WTC11 (cell line): ENCODE data around the gene NIT2.

ENCODE experiments used
- CTCF ChIP-seq: fragments of 200-600 bp; IDR thresholded peaks from 2 replicates; pipeline ENCODE4 v1.8.0; 2022; ENCODE audit warnings: antibody characterized with exemption
- ESRRA ChIP-seq: sonication (generic); formaldehyde crosslinking; IDR thresholded peaks from 2 replicates; pipeline ENCODE4 v1.8.1; 2022; ENCODE audit warnings: mild to moderate bottlenecking, missing genetic modification reagents, borderline replicate concordance
- FOXJ3 ChIP-seq: sonication (generic); formaldehyde crosslinking; IDR thresholded peaks from 2 replicates; pipeline ENCODE4 v1.9.0; 2021; ENCODE audit warnings: missing genetic modification reagents, mild to moderate bottlenecking, borderline replicate concordance
- MXD4 ChIP-seq: fragments of 250-450 bp; sonication (Bioruptor Pico); IDR thresholded peaks from 2 replicates; pipeline ENCODE4 v1.8.0; 2021; ENCODE audit warnings: mild to moderate bottlenecking, moderate library complexity, borderline replicate concordance

- TF ChIP-seq MXD4 (CRISPR knock-in tag) = no peak
- no peak for TF ChIP-seq ESRRA (CRISPR knock-in tag)
- no peak for TF ChIP-seq CTCF
- no peak for TF ChIP-seq FOXJ3 (CRISPR knock-in tag)
Measured at GRCh38 chr3:100402891-100403290, 68.3 kb downstream of the NIT2 start.
